Cardiac muscle cell (in vitro differentiated cells and primary cell): Measurements from ENCODE around the gene CADM1. TPM values are rescaled to one million over a fixed set of nuclear protein-coding genes. Genes with fewer than 3 reads are reported as not detected.

Source experiments
- DNase-seq, 2 donors: peaks; one replicate each; pipeline versions ENCODE4 v3.0.0 to v3.0.0-alpha.2; 2010 to 2017; ENCODE audit warnings: low read depth in 1 of 2, low spot score in 1 of 2
- H3K27ac ChIP-seq: fragments of 200-600 bp; sonication (generic); 2 replicates; pipeline ENCODE4 v1.5.1; 2016
- H3K27me3 ChIP-seq: fragments of 200-600 bp; sonication (generic); 2 replicates; pipeline ENCODE4 v1.6.0; 2016; ENCODE audit warnings: control low read depth
- H3K36me3 ChIP-seq: fragments of 200-600 bp; sonication (generic); 2 replicates; pipeline ENCODE4 v1.5.1; 2016; ENCODE audit warnings: control low read depth
- H3K4me1 ChIP-seq: fragments of 200-600 bp; sonication (generic); 2 replicates; pipeline ENCODE4 v1.8.1; 2017; ENCODE audit warnings: low read depth, mild to moderate bottlenecking, mixed run types
- H3K4me3 ChIP-seq: fragments of 200-600 bp; sonication (generic); 2 replicates; pipeline ENCODE4 v1.5.1; 2016; ENCODE audit warnings: mild to moderate bottlenecking
- H3K9me3 ChIP-seq: fragments of 200-600 bp; sonication (generic); 2 replicates; pipeline ENCODE4 v1.5.1; 2017; ENCODE audit warnings: low read depth, mild to moderate bottlenecking, control low read depth
- CTCF ChIP-seq: IDR thresholded peaks from 2 replicates; pipeline ENCODE4 v1.5.1; 2012; ENCODE audit warnings: low read depth, mild to moderate bottlenecking, low read length
- polyA plus RNA-seq: library from polyadenylated mRNA; unstranded; fragments of >200 nt; fragmentation: Nextera tagmentation; extraction: Ambion mirVana; gene quantifications from 2 replicates; pipeline ENCODE4 v1.2.1, GENCODE V29; 2016
- total RNA-seq: library from RNA; depleted of rRNA; stranded (reverse); fragments of >200 nt; gene quantifications from 2 replicates; pipeline ENCODE4 v1.2.3, GENCODE V29; 2016

Gene CADM1
- total and polyA plus RNA-seq, 2 experiments from 2014 or later: 113 to 149 TPM

GRCh38 chr11:115183136-115183535, 321.1 kb downstream of the CADM1 start:
- Histone ChIP-seq H3K9me3 (no peaks in the 10 kb centered on the region), H3K36me3 (no peaks in the 10 kb centered on the region), H3K4me1 (peaks cover 20% of the 10 kb centered on the region), H3K4me3 (no peak overlapping the region), H3K27me3 (no peaks in the 10 kb centered on the region), H3K27ac (no peak overlapping the region)
- DNase-seq: no peak
- no peak for TF ChIP-seq CTCF

- Histone ChIP-seq H3K36me3 (no peaks in the 10 kb centered on the region), H3K27me3 (no peaks in the 10 kb centered on the region), H3K9me3 (no peaks in the 10 kb centered on the region), H3K4me1 (peaks cover 20% of the 10 kb centered on the region), H3K27ac (no peak overlapping the region), H3K4me3 (no peak overlapping the region)
- TF ChIP-seq CTCF: no peak
- DNase-seq: peak in 1 of 2 donors; percentile 64
These were observed 321.8 kb downstream of the CADM1 start for GRCh38 chr11:115182282-115182955.

GRCh38 chr11:115181538-115181937, 322.7 kb downstream of the CADM1 start:
- H3K27ac ChIP-seq: no peak overlapping the region
- no peaks in the 10 kb centered on the region for H3K27me3 ChIP-seq
- peaks cover 20% of the 10 kb centered on the region for H3K4me1 ChIP-seq
- DNase-seq: no peak
- TF ChIP-seq CTCF: no peak
- H3K4me3 ChIP-seq: no peak overlapping the region
- no peaks in the 10 kb centered on the region for H3K9me3 ChIP-seq
- H3K36me3 ChIP-seq: no peaks in the 10 kb centered on the region

GRCh38 chr11:115180272-115180671, 323.9 kb downstream of the CADM1 start:
- DNase-seq: no peak
- H3K27me3 ChIP-seq: no peaks in the 10 kb centered on the region
- no peak for TF ChIP-seq CTCF
- peaks cover 20% of the 10 kb centered on the region for H3K4me1 ChIP-seq
- H3K4me3 ChIP-seq: no peak overlapping the region
- H3K36me3 ChIP-seq: no peaks in the 10 kb centered on the region
- H3K27ac ChIP-seq: no peak overlapping the region
- no peaks in the 10 kb centered on the region for H3K9me3 ChIP-seq

GRCh38 chr11:115179636-115180035, 324.6 kb downstream of the CADM1 start:
- Histone ChIP-seq H3K4me1 (peaks cover 20% of the 10 kb centered on the region), H3K9me3 (no peaks in the 10 kb centered on the region), H3K4me3 (no peak overlapping the region), H3K36me3 (no peaks in the 10 kb centered on the region), H3K27me3 (no peaks in the 10 kb centered on the region), H3K27ac (no peak overlapping the region)
- no peak for DNase-seq
- no peak for TF ChIP-seq CTCF
